GM12865 (cell line): ENCODE results near the gene SEZ6L.
A peak's percentile ranks its signal among the peaks of the same experiment; 100 is the strongest.

Experiments
- DNase-seq: peaks from one replicate; pipeline ENCODE4 v3.0.0; 2010; ENCODE audit warnings: low read depth
- H3K4me3 ChIP-seq: 2 replicates; pipeline ENCODE4 v1.5.1; 2011; ENCODE audit warnings: mild to moderate bottlenecking, low read depth, low read length, control low read depth
- CTCF ChIP-seq: IDR thresholded peaks from 2 replicates; pipeline ENCODE4 v1.5.1; 2011; ENCODE audit warnings: low read length, control low read depth, low read depth, inconsistent platforms; ENCODE audit not compliant: insufficient read depth; ENCODE audit errors: missing control alignments

SEZ6L gene

GRCh38 chr22:26238596-26238995 lies 69.3 kb downstream of the SEZ6L start:
- no peak overlapping the region for H3K4me3 ChIP-seq
- no peak for TF ChIP-seq CTCF
- no peak for DNase-seq

DNA sequence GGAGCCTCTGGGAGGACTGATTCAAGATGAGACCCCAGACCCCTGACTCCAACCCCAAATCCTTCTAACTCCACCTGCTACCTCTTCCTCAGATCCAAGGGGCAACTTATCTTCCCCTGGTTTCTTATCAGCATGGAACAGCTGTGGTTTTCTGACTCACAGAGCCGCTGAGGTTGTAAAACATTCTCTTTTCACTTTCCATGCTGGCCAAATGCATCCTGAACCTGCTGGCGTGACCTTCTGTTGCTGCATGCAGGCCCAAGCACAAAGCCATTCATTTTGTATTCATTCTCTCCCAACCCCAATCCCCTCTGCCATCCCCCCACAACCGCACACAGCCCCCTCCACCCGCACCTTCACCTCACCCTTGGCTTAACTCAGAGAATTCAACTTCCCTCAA lies 70.3 kb downstream of the SEZ6L start:
- no peak for DNase-seq
- no peak for TF ChIP-seq CTCF
- H3K4me3 ChIP-seq: no peak overlapping the region

DNA sequence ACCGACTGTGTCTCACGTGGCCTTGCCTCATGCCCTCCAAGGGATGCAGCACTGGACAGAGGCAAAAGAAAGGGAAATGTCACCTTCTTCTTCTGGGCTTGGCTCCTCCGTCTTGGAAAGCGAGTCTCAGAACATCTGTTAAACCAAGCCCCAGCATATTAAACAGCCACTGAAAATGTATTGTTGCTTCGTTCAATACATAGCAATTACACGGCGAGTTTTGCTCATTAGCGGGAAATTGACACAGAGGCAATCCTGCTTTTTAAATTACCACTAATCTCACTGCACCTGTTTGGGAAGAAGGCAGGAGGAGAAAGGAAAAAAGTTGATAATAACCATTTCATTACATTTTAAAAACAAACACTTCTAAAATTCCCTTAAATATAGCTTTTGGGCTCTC lies 72.1 kb downstream of the SEZ6L start:
- H3K4me3 ChIP-seq: no peak overlapping the region
- no peak for TF ChIP-seq CTCF
- DNase-seq: no peak

GRCh38 chr22:26245001-26245400 lies 75.7 kb downstream of the SEZ6L start:
- no peak for TF ChIP-seq CTCF
- no peak for DNase-seq
- H3K4me3 ChIP-seq: no peak overlapping the region

DNA sequence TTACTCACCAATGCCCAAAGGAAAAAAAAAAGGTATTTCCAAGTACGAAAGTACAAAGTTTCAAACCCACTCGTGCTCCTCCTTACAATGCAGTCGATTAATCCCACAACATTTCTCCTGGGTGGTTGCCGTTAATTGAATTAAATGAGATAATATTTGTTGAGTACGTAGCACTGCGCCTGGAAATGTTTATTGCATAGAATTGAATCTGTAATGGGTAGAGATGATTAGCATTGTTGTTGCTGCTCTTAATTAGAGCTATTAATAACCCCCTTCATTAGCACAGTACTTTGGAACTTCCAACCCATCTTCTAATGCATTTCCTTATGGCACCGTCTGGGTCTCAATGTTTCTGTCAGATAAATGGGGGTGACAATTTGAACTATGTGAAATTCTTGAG lies 77.3 kb downstream of the SEZ6L start:
- TF ChIP-seq CTCF: no peak
- DNase-seq: no peak
- no peak overlapping the region for H3K4me3 ChIP-seq

DNA sequence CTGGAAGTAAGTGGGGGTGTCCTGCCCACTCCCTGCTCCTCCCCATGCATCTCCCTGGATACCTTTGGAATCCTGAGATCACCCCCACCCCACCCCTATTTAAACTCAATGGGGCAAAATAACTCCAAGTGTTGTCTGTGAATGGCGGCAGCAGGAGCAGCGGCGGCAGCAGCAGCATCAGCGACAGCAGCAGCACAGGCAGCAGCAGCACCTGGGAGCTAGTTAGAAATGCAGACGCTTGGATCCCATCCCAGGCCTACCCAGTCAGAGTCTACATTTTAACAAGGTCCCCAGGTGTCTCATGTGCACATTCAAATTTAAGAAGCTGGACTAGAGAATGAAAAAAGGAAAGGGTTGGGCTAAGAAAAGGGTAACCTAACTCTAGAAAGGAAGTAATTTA lies 82.6 kb downstream of the SEZ6L start:
- TF ChIP-seq CTCF: no peak
- H3K4me3 ChIP-seq: no peak overlapping the region
- no peak for DNase-seq

DNA sequence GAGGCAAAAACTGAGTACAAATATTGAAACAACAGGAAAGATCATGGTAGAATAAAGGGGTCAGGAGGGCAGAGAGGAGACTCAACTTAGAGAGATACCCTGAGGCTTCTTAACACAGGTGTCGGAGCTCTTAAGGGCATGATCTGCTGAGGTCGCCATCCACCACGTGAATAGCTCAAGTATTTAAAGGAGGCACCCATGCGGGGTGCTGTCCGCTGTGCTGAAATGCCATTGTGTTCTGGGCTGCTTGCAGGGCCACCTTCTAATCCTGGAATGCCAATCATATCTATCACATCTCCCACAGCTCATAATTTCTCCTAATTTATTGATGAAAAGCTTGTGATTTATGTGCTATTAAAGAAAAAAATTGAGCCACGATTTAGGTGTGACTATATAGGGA lies 90.2 kb downstream of the SEZ6L start:
- H3K4me3 ChIP-seq: no peak overlapping the region
- peak; percentile 32 for DNase-seq
- TF ChIP-seq CTCF: no peak
